Adrenal gland (tissue), 5 donors: ENCODE data around the gene PRKAB2.
"Not testable (repeated sequence)": the region's sequence is repeated elsewhere in the genome, so short reads cannot be mapped to it uniquely, and the experiment has no call there.

ENCODE experiments used
- POLR2A ChIP-seq, 2 donors: fragments of 450-650 bp; IDR thresholded peaks; one replicate each; pipeline ENCODE4 v1.6.1; 2017; ENCODE audit warnings: antibody characterized with exemption in 2 of 2, mild to moderate bottlenecking in 2 of 2, moderate library complexity in 1 of 2
- TF ChIP-seq, protein P1 (sequence below), 6 experiments: fragments of 450-650 bp in 4 of 6; fragments of 200-600 bp in 2 of 6; sonication (generic) in 1 of 6; IDR thresholded peaks; 1 replicate in 5 of 6; 2 replicates in 1 of 6; pipeline versions ENCODE4 v1.5.1 to v1.8.0; 2016 to 2021; ENCODE audit warnings: antibody characterized with exemption in 6 of 6, mild to moderate bottlenecking in 2 of 6, moderate library complexity in 1 of 6
- donor health status: DM: no; HTN: no; CAD: no.

DNA sequence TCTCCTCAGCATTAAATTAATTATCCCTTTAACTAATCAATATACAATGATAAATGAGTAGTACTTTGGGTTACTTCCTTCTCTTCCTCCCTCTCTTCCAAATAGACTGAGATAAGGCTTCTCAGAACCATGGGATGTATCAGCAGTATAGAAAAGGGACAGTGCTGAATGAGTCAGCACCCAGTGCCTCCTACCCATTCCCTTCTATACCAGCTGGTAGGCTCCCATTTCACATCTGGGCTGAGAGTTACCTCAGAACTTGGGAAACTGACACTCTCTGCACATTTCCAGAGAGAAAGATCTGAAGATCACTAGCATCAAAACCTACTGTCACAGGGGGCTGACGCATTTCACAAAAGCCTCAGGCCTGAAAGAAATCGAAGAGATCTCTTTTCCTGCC, 15.2 kb downstream of the PRKAB2 start:
- TF ChIP-seq, protein P1, sequence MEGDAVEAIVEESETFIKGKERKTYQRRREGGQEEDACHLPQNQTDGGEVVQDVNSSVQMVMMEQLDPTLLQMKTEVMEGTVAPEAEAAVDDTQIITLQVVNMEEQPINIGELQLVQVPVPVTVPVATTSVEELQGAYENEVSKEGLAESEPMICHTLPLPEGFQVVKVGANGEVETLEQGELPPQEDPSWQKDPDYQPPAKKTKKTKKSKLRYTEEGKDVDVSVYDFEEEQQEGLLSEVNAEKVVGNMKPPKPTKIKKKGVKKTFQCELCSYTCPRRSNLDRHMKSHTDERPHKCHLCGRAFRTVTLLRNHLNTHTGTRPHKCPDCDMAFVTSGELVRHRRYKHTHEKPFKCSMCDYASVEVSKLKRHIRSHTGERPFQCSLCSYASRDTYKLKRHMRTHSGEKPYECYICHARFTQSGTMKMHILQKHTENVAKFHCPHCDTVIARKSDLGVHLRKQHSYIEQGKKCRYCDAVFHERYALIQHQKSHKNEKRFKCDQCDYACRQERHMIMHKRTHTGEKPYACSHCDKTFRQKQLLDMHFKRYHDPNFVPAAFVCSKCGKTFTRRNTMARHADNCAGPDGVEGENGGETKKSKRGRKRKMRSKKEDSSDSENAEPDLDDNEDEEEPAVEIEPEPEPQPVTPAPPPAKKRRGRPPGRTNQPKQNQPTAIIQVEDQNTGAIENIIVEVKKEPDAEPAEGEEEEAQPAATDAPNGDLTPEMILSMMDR (IDR thresholded peaks at IDR 0.05): not testable (repeated sequence)
- TF ChIP-seq POLR2A (IDR thresholded peaks at IDR 0.05): not testable (repeated sequence)
